ENCODE results near the gene NARF.
A peak's percentile ranks its signal among the peaks of the same experiment; 100 is the strongest.
"Not testable (repeated sequence)": the region's sequence is repeated elsewhere in the genome, so short reads cannot be mapped to it uniquely, and the experiment has no call there.

NARF gene

GRCh38 chr17:82458179-82458884 lies at the start of gene NARF:
TSS of gene NARF (plus strand) at chr17:82458741. CDS start at chr17:82458804, 63 bp downstream.
- H3K27me3 ChIP-seq (ENCODE audit: control insufficient read depth, insufficient read depth, low read length), result no peaks in the 10 kb centered on the region
- H3K4me1 ChIP-seq (ENCODE audit: control insufficient read depth, insufficient read depth, low read length), result peaks cover 41% of the 10 kb centered on the region
- H3K36me3 ChIP-seq (ENCODE audit: control insufficient read depth, insufficient read depth, low read length), result peaks cover 3% of the 10 kb centered on the region
- H3K9ac ChIP-seq (ENCODE audit: low read length), result peak within 1 kb of the TSS; percentile 99
- H3K4me3 ChIP-seq (ENCODE audit: low read length), result peak within 1 kb of the TSS; percentile 63
- no peaks in the 10 kb centered on the region for H3K9me3 ChIP-seq (ENCODE audit: control insufficient read depth, low read length)

GRCh38 chr17:82408938-82409318 lies 49.6 kb upstream of the NARF start:
- H3K9me3 ChIP-seq (ENCODE audit: control insufficient read depth, low read length), result no peaks in the 10 kb centered on the region
- no peaks in the 10 kb centered on the region for H3K4me1 ChIP-seq (ENCODE audit: control insufficient read depth, insufficient read depth, low read length)
- no peaks in the 10 kb centered on the region for H3K36me3 ChIP-seq (ENCODE audit: control insufficient read depth, insufficient read depth, low read length)
- H3K27me3 ChIP-seq (ENCODE audit: control insufficient read depth, insufficient read depth, low read length), result no peaks in the 10 kb centered on the region
- H3K4me3 ChIP-seq (ENCODE audit: low read length), result no peak overlapping the region
- H3K9ac ChIP-seq (ENCODE audit: low read length), result no peak overlapping the region

GRCh38 chr17:82410014-82410716 lies 48.4 kb upstream of the NARF start:
- no peak overlapping the region for H3K9ac ChIP-seq (ENCODE audit: low read length)
- no peaks in the 10 kb centered on the region for H3K36me3 ChIP-seq (ENCODE audit: control insufficient read depth, insufficient read depth, low read length)
- H3K27me3 ChIP-seq (ENCODE audit: control insufficient read depth, insufficient read depth, low read length), result no peaks in the 10 kb centered on the region
- peaks cover 4% of the 10 kb centered on the region for H3K4me1 ChIP-seq (ENCODE audit: control insufficient read depth, insufficient read depth, low read length)
- H3K4me3 ChIP-seq (ENCODE audit: low read length), result no peak overlapping the region
- H3K9me3 ChIP-seq (ENCODE audit: control insufficient read depth, low read length), result no peaks in the 10 kb centered on the region

- no peaks in the 10 kb centered on the region for H3K27me3 ChIP-seq (ENCODE audit: control insufficient read depth, insufficient read depth, low read length)
- H3K9me3 ChIP-seq (ENCODE audit: control insufficient read depth, low read length), result no peaks in the 10 kb centered on the region
Observed at GRCh38 chr17:82411396-82412053, 47.0 kb upstream of the NARF start.

GRCh38 chr17:82412081-82412480 lies 46.5 kb upstream of the NARF start:
- H3K9ac ChIP-seq (ENCODE audit: low read length); H3K4me3 ChIP-seq (ENCODE audit: low read length); H3K9me3 ChIP-seq (ENCODE audit: control insufficient read depth, low read length); H3K27me3 ChIP-seq (ENCODE audit: control insufficient read depth, insufficient read depth, low read length); H3K4me1 ChIP-seq (ENCODE audit: control insufficient read depth, insufficient read depth, low read length); H3K36me3 ChIP-seq (ENCODE audit: control insufficient read depth, insufficient read depth, low read length): not testable (repeated sequence)

More at GRCh38 chr17:82411396-82412053, 47.0 kb upstream of the NARF start:
- Histone ChIP-seq H3K9ac (ENCODE audit: low read length) (no peak overlapping the region), H3K4me1 (ENCODE audit: control insufficient read depth, insufficient read depth, low read length) (peaks cover 4% of the 10 kb centered on the region), H3K4me3 (ENCODE audit: low read length) (no peak overlapping the region), H3K36me3 (ENCODE audit: control insufficient read depth, insufficient read depth, low read length) (no peaks in the 10 kb centered on the region)

GRCh38 chr17:82412535-82413520 lies 45.7 kb upstream of the NARF start:
- Histone ChIP-seq H3K9ac (ENCODE audit: low read length) (no peak overlapping the region), H3K4me1 (ENCODE audit: control insufficient read depth, insufficient read depth, low read length) (peaks cover 4% of the 10 kb centered on the region), H3K4me3 (ENCODE audit: low read length) (no peak overlapping the region), H3K36me3 (ENCODE audit: control insufficient read depth, insufficient read depth, low read length) (no peaks in the 10 kb centered on the region), H3K27me3 (ENCODE audit: control insufficient read depth, insufficient read depth, low read length) (no peaks in the 10 kb centered on the region), H3K9me3 (ENCODE audit: control insufficient read depth, low read length) (no peaks in the 10 kb centered on the region)

GRCh38 chr17:82414548-82415281 lies 43.8 kb upstream of the NARF start:
- Histone ChIP-seq H3K36me3 (ENCODE audit: control insufficient read depth, insufficient read depth, low read length) (no peaks in the 10 kb centered on the region), H3K4me3 (ENCODE audit: low read length) (no peak overlapping the region), H3K9me3 (ENCODE audit: control insufficient read depth, low read length) (no peaks in the 10 kb centered on the region), H3K4me1 (ENCODE audit: control insufficient read depth, insufficient read depth, low read length) (peaks cover 4% of the 10 kb centered on the region), H3K27me3 (ENCODE audit: control insufficient read depth, insufficient read depth, low read length) (no peaks in the 10 kb centered on the region), H3K9ac (ENCODE audit: low read length) (no peak overlapping the region)

GRCh38 chr17:82415336-82415735 lies 43.2 kb upstream of the NARF start:
- no peaks in the 10 kb centered on the region for H3K27me3 ChIP-seq (ENCODE audit: control insufficient read depth, insufficient read depth, low read length)
- peaks cover 4% of the 10 kb centered on the region for H3K4me1 ChIP-seq (ENCODE audit: control insufficient read depth, insufficient read depth, low read length)
- H3K4me3 ChIP-seq (ENCODE audit: low read length), result no peak overlapping the region
- no peak overlapping the region for H3K9ac ChIP-seq (ENCODE audit: low read length)
- H3K9me3 ChIP-seq (ENCODE audit: control insufficient read depth, low read length), result no peaks in the 10 kb centered on the region
- H3K36me3 ChIP-seq (ENCODE audit: control insufficient read depth, insufficient read depth, low read length), result no peaks in the 10 kb centered on the region

- no peak overlapping the region for H3K9ac ChIP-seq (ENCODE audit: low read length)
- no peak overlapping the region for H3K4me3 ChIP-seq (ENCODE audit: low read length)
- H3K27me3 ChIP-seq (ENCODE audit: control insufficient read depth, insufficient read depth, low read length), result no peaks in the 10 kb centered on the region
- H3K9me3 ChIP-seq (ENCODE audit: control insufficient read depth, low read length), result no peaks in the 10 kb centered on the region
- peaks cover 4% of the 10 kb centered on the region for H3K4me1 ChIP-seq (ENCODE audit: control insufficient read depth, insufficient read depth, low read length)
- H3K36me3 ChIP-seq (ENCODE audit: control insufficient read depth, insufficient read depth, low read length), result peaks cover under 1% of the 10 kb centered on the region
Observed at GRCh38 chr17:82415786-82416185, 42.8 kb upstream of the NARF start.

GRCh38 chr17:82416264-82416663 lies 42.3 kb upstream of the NARF start:
- no peak overlapping the region for H3K9ac ChIP-seq (ENCODE audit: low read length)
- no peaks in the 10 kb centered on the region for H3K9me3 ChIP-seq (ENCODE audit: control insufficient read depth, low read length)
- H3K27me3 ChIP-seq (ENCODE audit: control insufficient read depth, insufficient read depth, low read length), result no peaks in the 10 kb centered on the region
- peaks cover 4% of the 10 kb centered on the region for H3K4me1 ChIP-seq (ENCODE audit: control insufficient read depth, insufficient read depth, low read length)
- H3K36me3 ChIP-seq (ENCODE audit: control insufficient read depth, insufficient read depth, low read length), result peaks cover 4% of the 10 kb centered on the region
- no peak overlapping the region for H3K4me3 ChIP-seq (ENCODE audit: low read length)

GRCh38 chr17:82416771-82417170 lies 41.8 kb upstream of the NARF start:
- Histone ChIP-seq H3K27me3 (ENCODE audit: control insufficient read depth, insufficient read depth, low read length) (no peaks in the 10 kb centered on the region), H3K4me3 (ENCODE audit: low read length) (no peak overlapping the region), H3K9me3 (ENCODE audit: control insufficient read depth, low read length) (no peaks in the 10 kb centered on the region), H3K9ac (ENCODE audit: low read length) (no peak overlapping the region), H3K36me3 (ENCODE audit: control insufficient read depth, insufficient read depth, low read length) (peaks cover 4% of the 10 kb centered on the region), H3K4me1 (ENCODE audit: control insufficient read depth, insufficient read depth, low read length) (peaks cover 4% of the 10 kb centered on the region)
